ENCODE data around the gene TICAM2.

The TICAM2 gene

GRCh38 chr5:115548683-115549082 is 53.6 kb downstream of the TICAM2 start:
- Histone ChIP-seq H3K9me3 (ENCODE audit: control insufficient read depth, insufficient read depth, low read length) (peaks cover 8% of the 10 kb centered on the region; the same call in 1 of the 2 replicates), H3K36me3 (ENCODE audit: insufficient read depth, low read length) (no peaks in the 10 kb centered on the region), H3K4me1 (ENCODE audit: insufficient read depth, low read length) (no peaks in the 10 kb centered on the region), H3K9ac (ENCODE audit: low read depth, low read length) (no peak overlapping the region)

GRCh38 chr5:115545351-115545882 is 56.9 kb downstream of the TICAM2 start:
- Histone ChIP-seq H3K4me1 (ENCODE audit: insufficient read depth, low read length) (peaks cover 9% of the 10 kb centered on the region), H3K9me3 (ENCODE audit: control insufficient read depth, insufficient read depth, low read length) (peaks cover 8% of the 10 kb centered on the region; the same call in 1 of the 2 replicates), H3K9ac (ENCODE audit: low read depth, low read length) (peak overlapping the region; percentile 51; the same call in 1 of the 2 replicates), H3K36me3 (ENCODE audit: insufficient read depth, low read length) (no peaks in the 10 kb centered on the region)

- H3K36me3 ChIP-seq (ENCODE audit: insufficient read depth, low read length), result no peaks in the 10 kb centered on the region; the same call in 1 of the 2 replicates
- peak within 1 kb of the TSS; percentile 85 for H3K9ac ChIP-seq (ENCODE audit: low read depth, low read length)
- H3K9me3 ChIP-seq (ENCODE audit: control insufficient read depth, insufficient read depth, low read length), result peaks cover 8% of the 10 kb centered on the region; the same call in 1 of the 2 replicates
- peaks cover 9% of the 10 kb centered on the region for H3K4me1 ChIP-seq (ENCODE audit: insufficient read depth, low read length)
Measured at GRCh38 chr5:115544436-115545350, 57.6 kb downstream of the TICAM2 start, which contains the start of gene FEM1C. Gene FEM1C (minus strand): TSS chr5:115544775. CDS start chr5:115543493, 1,282 bp downstream.

- Histone ChIP-seq H3K36me3 (ENCODE audit: insufficient read depth, low read length) (no peaks in the 10 kb centered on the region; the same call in 1 of the 2 replicates), H3K9ac (ENCODE audit: low read depth, low read length) (peak overlapping the region; percentile 85), H3K9me3 (ENCODE audit: control insufficient read depth, insufficient read depth, low read length) (peaks cover 8% of the 10 kb centered on the region; the same call in 1 of the 2 replicates), H3K4me1 (ENCODE audit: insufficient read depth, low read length) (peaks cover 9% of the 10 kb centered on the region)
Measured at GRCh38 chr5:115544043-115544435, 58.2 kb downstream of the TICAM2 start.

- Histone ChIP-seq H3K4me1 (ENCODE audit: insufficient read depth, low read length) (peaks cover 9% of the 10 kb centered on the region), H3K36me3 (ENCODE audit: insufficient read depth, low read length) (no peaks in the 10 kb centered on the region; the same call in 1 of the 2 replicates), H3K9me3 (ENCODE audit: control insufficient read depth, insufficient read depth, low read length) (peaks cover 8% of the 10 kb centered on the region; the same call in 1 of the 2 replicates), H3K9ac (ENCODE audit: low read depth, low read length) (peak overlapping the region; percentile 85)
Measured at GRCh38 chr5:115543365-115544042, 58.8 kb downstream of the TICAM2 start.

GRCh38 chr5:115542651-115543364 is 59.5 kb downstream of the TICAM2 start:
- peaks cover 9% of the 10 kb centered on the region for H3K4me1 ChIP-seq (ENCODE audit: insufficient read depth, low read length)
- no peaks in the 10 kb centered on the region; the same call in 1 of the 2 replicates for H3K36me3 ChIP-seq (ENCODE audit: insufficient read depth, low read length)
- peaks cover 8% of the 10 kb centered on the region; the same call in 1 of the 2 replicates for H3K9me3 ChIP-seq (ENCODE audit: control insufficient read depth, insufficient read depth, low read length)

GRCh38 chr5:115542086-115542485 is 60.2 kb downstream of the TICAM2 start:
- Histone ChIP-seq H3K4me1 (ENCODE audit: insufficient read depth, low read length) (peaks cover 9% of the 10 kb centered on the region), H3K36me3 (ENCODE audit: insufficient read depth, low read length) (no peaks in the 10 kb centered on the region; the same call in 1 of the 2 replicates), H3K9ac (ENCODE audit: low read depth, low read length) (peak overlapping the region; percentile 85; the same call in 1 of the 2 replicates), H3K9me3 (ENCODE audit: control insufficient read depth, insufficient read depth, low read length) (peaks cover 8% of the 10 kb centered on the region; the same call in 1 of the 2 replicates)

More at GRCh38 chr5:115542651-115543364, 59.5 kb downstream of the TICAM2 start:
- peak overlapping the region; percentile 85; the same call in 1 of the 2 replicates for H3K9ac ChIP-seq (ENCODE audit: low read depth, low read length)

GRCh38 chr5:115541611-115542010 is 60.7 kb downstream of the TICAM2 start:
- Histone ChIP-seq H3K4me1 (ENCODE audit: insufficient read depth, low read length) (peaks cover 9% of the 10 kb centered on the region), H3K36me3 (ENCODE audit: insufficient read depth, low read length) (no peaks in the 10 kb centered on the region; the same call in 1 of the 2 replicates), H3K9ac (ENCODE audit: low read depth, low read length) (peak overlapping the region; percentile 85; the same call in 1 of the 2 replicates), H3K9me3 (ENCODE audit: control insufficient read depth, insufficient read depth, low read length) (peaks cover 8% of the 10 kb centered on the region; the same call in 1 of the 2 replicates)

- Histone ChIP-seq H3K36me3 (ENCODE audit: insufficient read depth, low read length) (no peaks in the 10 kb centered on the region; the same call in 1 of the 2 replicates), H3K9ac (ENCODE audit: low read depth, low read length) (no peak overlapping the region), H3K9me3 (ENCODE audit: control insufficient read depth, insufficient read depth, low read length) (no peaks in the 10 kb centered on the region), H3K4me1 (ENCODE audit: insufficient read depth, low read length) (peaks cover 5% of the 10 kb centered on the region; the same call in 1 of the 2 replicates)
Measured at GRCh38 chr5:115535479-115536035, 66.7 kb downstream of the TICAM2 start.

- Histone ChIP-seq H3K4me1 (ENCODE audit: insufficient read depth, low read length) (peaks cover 3% of the 10 kb centered on the region; the same call in 1 of the 2 replicates), H3K9ac (ENCODE audit: low read depth, low read length) (no peak overlapping the region), H3K36me3 (ENCODE audit: insufficient read depth, low read length) (no peaks in the 10 kb centered on the region), H3K9me3 (ENCODE audit: control insufficient read depth, insufficient read depth, low read length) (no peaks in the 10 kb centered on the region)
Measured at GRCh38 chr5:115532517-115532916, 69.8 kb downstream of the TICAM2 start.

GRCh38 chr5:115531787-115532367 is 70.4 kb downstream of the TICAM2 start:
- Histone ChIP-seq H3K36me3 (ENCODE audit: insufficient read depth, low read length) (no peaks in the 10 kb centered on the region), H3K9me3 (ENCODE audit: control insufficient read depth, insufficient read depth, low read length) (no peaks in the 10 kb centered on the region), H3K9ac (ENCODE audit: low read depth, low read length) (no peak overlapping the region), H3K4me1 (ENCODE audit: insufficient read depth, low read length) (peaks cover 3% of the 10 kb centered on the region; the same call in 1 of the 2 replicates)

GRCh38 chr5:115531380-115531779 is 70.9 kb downstream of the TICAM2 start:
- Histone ChIP-seq H3K36me3 (ENCODE audit: insufficient read depth, low read length) (no peaks in the 10 kb centered on the region), H3K9me3 (ENCODE audit: control insufficient read depth, insufficient read depth, low read length) (no peaks in the 10 kb centered on the region), H3K9ac (ENCODE audit: low read depth, low read length) (no peak overlapping the region), H3K4me1 (ENCODE audit: insufficient read depth, low read length) (peaks cover 3% of the 10 kb centered on the region; the same call in 1 of the 2 replicates)

GRCh38 chr5:115530426-115530825 is 71.9 kb downstream of the TICAM2 start:
- H3K9ac ChIP-seq (ENCODE audit: low read depth, low read length), result no peak overlapping the region; the same call in 1 of the 2 replicates
- H3K4me1 ChIP-seq (ENCODE audit: insufficient read depth, low read length), result peaks cover 3% of the 10 kb centered on the region; the same call in 1 of the 2 replicates
- no peaks in the 10 kb centered on the region for H3K9me3 ChIP-seq (ENCODE audit: control insufficient read depth, insufficient read depth, low read length)
- no peaks in the 10 kb centered on the region for H3K36me3 ChIP-seq (ENCODE audit: insufficient read depth, low read length)
